RWPE1 (cell line): ENCODE data around the gene TNFSF13B.
A peak's percentile ranks its signal among the peaks of the same experiment; 100 is the strongest.

Experiments used
- CTCF ChIA-PET: fragments of 350-600 bp; sonication (Branson Sonifier 250); formaldehyde crosslinking; extraction: SDS; loops from one replicate; lab custom pipeline; 2021; lab: Yijun Ruan, JAX
- POLR2A ChIA-PET: fragments of 400-600 bp; formaldehyde crosslinking; extraction: SDS; loops from one replicate; lab custom pipeline; 2020; ENCODE audit warnings: antibody characterized with exemption; ENCODE audit not compliant: low non-redundant PET; lab: Yijun Ruan, JAX
- DNase-seq: peaks from one replicate; pipeline ENCODE4 v3.0.0; 2012; ENCODE audit warnings: low spot score
- H3K27ac ChIP-seq: fragments of 450-650 bp; 2 replicates; pipeline ENCODE4 v1.5.1; 2017
- CTCF ChIP-seq: fragments of 450-650 bp; conservative IDR thresholded peaks from 2 replicates; pipeline ENCODE4 v1.5.1; 2017; ENCODE audit warnings: low read depth, mild to moderate bottlenecking

The TNFSF13B gene

GRCh38 chr13:108227651-108228272 is 41.8 kb upstream of the TNFSF13B start:
- peak; percentile 21 for DNase-seq
- POLR2A ChIA-PET, result no interaction called here
- TF ChIP-seq CTCF, result peak; percentile 79
- CTCF ChIA-PET, result interaction anchor here (0.6 to 0.7 kb wide), 2 partner anchors 117 to 435 kb away, joined by 3 read pairs; no protein-coding TSS in a partner anchor
- H3K27ac ChIP-seq, result no peak overlapping the region

- no peak for DNase-seq
- ChIA-PET POLR2A (no interaction called here), CTCF (no interaction called here)
- TF ChIP-seq CTCF, result no peak
- H3K27ac ChIP-seq, result no peak overlapping the region
Observed at GRCh38 chr13:108230377-108230776, 39.1 kb upstream of the TNFSF13B start.

GRCh38 chr13:108249150-108249549 is 20.4 kb upstream of the TNFSF13B start:
- no peak overlapping the region for H3K27ac ChIP-seq
- ChIA-PET CTCF (no interaction called here), POLR2A (no interaction called here)
- DNase-seq, result no peak
- no peak for TF ChIP-seq CTCF

GRCh38 chr13:108257248-108257647 is 12.3 kb upstream of the TNFSF13B start:
- ChIA-PET POLR2A (no interaction called here), CTCF (interaction anchor here (0.6 kb wide), 1 partner anchor 203 kb away, joined by 3 read pairs; no protein-coding TSS in a partner anchor)
- TF ChIP-seq CTCF, result no peak
- no peak overlapping the region for H3K27ac ChIP-seq
- DNase-seq, result no peak

- no peak for DNase-seq
- POLR2A ChIA-PET, result no interaction called here
- CTCF ChIA-PET, result no interaction called here
- TF ChIP-seq CTCF, result no peak
- no peak overlapping the region for H3K27ac ChIP-seq
Observed at GRCh38 chr13:108263621-108264355, 5.7 kb upstream of the TNFSF13B start.

- H3K27ac ChIP-seq, result no peak overlapping the region
- ChIA-PET POLR2A (no interaction called here), CTCF (no interaction called here)
- no peak for TF ChIP-seq CTCF
- no peak for DNase-seq
Observed at GRCh38 chr13:108266321-108266990, 3.1 kb upstream of the TNFSF13B start.
